IMR-90 (cell line): ENCODE results near the gene MRTFB. TPM values are rescaled to one million over a fixed set of nuclear protein-coding genes. Genes with fewer than 3 reads are reported as not detected.

Source experiments
- ATAC-seq: fragments of 200-7000 bp; cut with Tn5 transposase; 2 replicates; pipeline ENCODE4 v1.9.1; 2020; ENCODE audit warnings: low read depth, mild to moderate bottlenecking, moderate library complexity
- BruUV-seq: library from RNA; stranded (reverse); fragments of 400-500 nt; replicated peaks from 2 replicates; lab custom pipeline; 2021; lab: Mats Ljungman, UMichigan
- CTCF ChIA-PET: fragments of 300-600 bp; formaldehyde crosslinking; extraction: SDS; loops from one replicate; lab custom pipeline; 2021; ENCODE audit warnings: antibody characterized with exemption; lab: Yijun Ruan, JAX
- POLR2A ChIA-PET: fragments of 300-600 bp; sonication (Branson Sonifier 250); formaldehyde crosslinking; loops from one replicate; lab custom pipeline; 2022; ENCODE audit warnings: antibody characterized with exemption; ENCODE audit not compliant: unreplicated experiment; lab: Charles Lee
- DNase-seq: peaks from one replicate; pipeline ENCODE4 v3.0.0; 2013
- H2AFZ ChIP-seq: replicated peaks from 2 replicates; pipeline ENCODE3; 2013; ENCODE audit warnings: low read length, mild to moderate bottlenecking; ENCODE audit not compliant: poor library complexity
- H2AK5ac ChIP-seq: 2 replicates; pipeline ENCODE4 v1.6.1; 2013; ENCODE audit warnings: low read depth, low read length, inconsistent platforms
- H2AK9ac ChIP-seq: replicated peaks from 2 replicates; pipeline ENCODE3; 2013; ENCODE audit warnings: mild to moderate bottlenecking, low read depth, low read length, moderate library complexity; ENCODE audit not compliant: poor library complexity
- H2BK120ac ChIP-seq: 2 replicates; pipeline ENCODE4 v1.6.1; 2013; ENCODE audit warnings: low read depth, low read length, inconsistent platforms
- H2BK15ac ChIP-seq: 3 replicates; pipeline ENCODE4 v1.6.1; 2013; ENCODE audit warnings: low read depth, low read length, inconsistent platforms
- H2BK20ac ChIP-seq: 2 replicates; pipeline ENCODE4 v1.6.1; 2013; ENCODE audit warnings: low read depth, mild to moderate bottlenecking, inconsistent platforms, low read length, moderate library complexity
- H2BK5ac ChIP-seq: 2 replicates; pipeline ENCODE4 v1.6.1; 2013; ENCODE audit warnings: mild to moderate bottlenecking, low read depth, low read length, inconsistent platforms; ENCODE audit not compliant: poor library complexity, severe bottlenecking
- H3K14ac ChIP-seq: replicated peaks from 2 replicates; pipeline ENCODE4 v1.6.1; 2013; ENCODE audit warnings: low read depth, low read length, inconsistent platforms
- H3K18ac ChIP-seq: 2 replicates; pipeline ENCODE4 v1.6.1; 2013; ENCODE audit warnings: low read depth, low read length, control low read depth
- H3K23ac ChIP-seq: 2 replicates; pipeline ENCODE4 v1.6.1; 2013; ENCODE audit warnings: low read depth, low read length, inconsistent platforms
- H3K27ac ChIP-seq: 2 replicates; pipeline ENCODE4 v1.5.1; 2013; ENCODE audit warnings: mild to moderate bottlenecking, control low read depth, low read length; ENCODE audit not compliant: insufficient read depth
- H3K27me3 ChIP-seq: 2 replicates; pipeline ENCODE4 v1.6.1; 2013; ENCODE audit warnings: low read length; ENCODE audit not compliant: control insufficient read depth, insufficient read depth
- H3K36me3 ChIP-seq: 2 replicates; pipeline ENCODE4 v1.6.1; 2013; ENCODE audit warnings: low read length, mixed read lengths; ENCODE audit not compliant: control insufficient read depth, insufficient read depth
- H3K4ac ChIP-seq: 2 replicates; pipeline ENCODE4 v1.6.1; 2013; ENCODE audit warnings: low read depth, low read length, inconsistent platforms
- H3K4me1 ChIP-seq: 2 replicates; pipeline ENCODE4 v1.6.1; 2013; ENCODE audit warnings: low read length, mixed read lengths; ENCODE audit not compliant: control insufficient read depth, insufficient read depth
- H3K4me2 ChIP-seq: 2 replicates; pipeline ENCODE4 v1.6.1; 2013; ENCODE audit warnings: low read depth, mild to moderate bottlenecking, control low read depth, low read length, moderate library complexity
- H3K4me3 ChIP-seq: 2 replicates; pipeline ENCODE4 v1.5.1; 2013; ENCODE audit warnings: low read depth, mild to moderate bottlenecking, control low read depth, low read length, moderate library complexity; ENCODE audit not compliant: insufficient read depth
- H3K56ac ChIP-seq: 2 replicates; pipeline ENCODE4 v1.6.1; 2013; ENCODE audit warnings: low read length, inconsistent platforms; ENCODE audit not compliant: insufficient read depth; ENCODE audit errors: extremely low read depth
- H3K79me1 ChIP-seq, 2 experiments: 2 replicates each; pipeline ENCODE4 v1.6.1; 2013; ENCODE audit warnings: low read length in 2 of 2, inconsistent platforms in 1 of 2, low read depth in 1 of 2
- H3K9ac ChIP-seq: 2 replicates; pipeline ENCODE4 v1.6.1; 2013; ENCODE audit warnings: low read depth, low read length, control low read depth
- H3K9me1 ChIP-seq: 2 replicates; pipeline ENCODE4 v1.6.1; 2013; ENCODE audit warnings: low read length, inconsistent platforms; ENCODE audit not compliant: insufficient read depth
- H3K9me3 ChIP-seq: 2 replicates; pipeline ENCODE4 v1.6.1; 2013; ENCODE audit warnings: low read length; ENCODE audit not compliant: control insufficient read depth, insufficient read depth
- H4K20me1 ChIP-seq: 2 replicates; pipeline ENCODE4 v1.6.1; 2013; ENCODE audit warnings: low read length, inconsistent platforms; ENCODE audit not compliant: insufficient read depth
- H4K5ac ChIP-seq: 2 replicates; pipeline ENCODE4 v1.6.1; 2013; ENCODE audit warnings: mild to moderate bottlenecking, low read depth, low read length, control low read depth
- H4K8ac ChIP-seq, 2 experiments: 2 replicates each; pipeline ENCODE4 v1.6.1; 2013; ENCODE audit warnings: low read depth in 2 of 2, low read length in 2 of 2, control low read depth in 1 of 2, inconsistent platforms in 1 of 2
- H4K91ac ChIP-seq: 2 replicates; pipeline ENCODE4 v1.6.1; 2013; ENCODE audit warnings: low read depth, low read length, inconsistent platforms; ENCODE audit not compliant: insufficient read depth
- BHLHE40 ChIP-seq: fragments of 150-350 bp; IDR thresholded peaks from 2 replicates; pipeline ENCODE4 v1.6.1; 2016; ENCODE audit warnings: mild to moderate bottlenecking, low read depth, low read length
- MAFK ChIP-seq: IDR thresholded peaks from 2 replicates; pipeline ENCODE4 v1.6.1; 2012; ENCODE audit warnings: low read depth, low read length, improper control_type of control experiment
- MAZ ChIP-seq: IDR thresholded peaks from 2 replicates; pipeline ENCODE4 v1.6.1; 2012; ENCODE audit warnings: low read depth, mild to moderate bottlenecking, low read length, improper control_type of control experiment, moderate library complexity, borderline replicate concordance
- MXI1 ChIP-seq: IDR thresholded peaks from 2 replicates; pipeline ENCODE4 v1.6.1; 2012; ENCODE audit warnings: low read depth, mild to moderate bottlenecking, low read length, moderate library complexity, borderline replicate concordance
- NFE2L2 ChIP-seq: fragments of 150-350 bp; IDR thresholded peaks from 2 replicates; pipeline ENCODE4 v1.6.1; 2016; ENCODE audit warnings: low read depth, mild to moderate bottlenecking, low read length
- RFX5 ChIP-seq: IDR thresholded peaks from 2 replicates; pipeline ENCODE4 v1.8.0; 2012; ENCODE audit warnings: low read depth, mild to moderate bottlenecking, low read length, moderate library complexity
- WGBS, 2 experiments: methylation state at CpG; one replicate each; pipeline versions ENCODE4 v1.1.5 to v1.1.7; 2013; ENCODE audit warnings: missing lambda C conversion rate in 2 of 2; ENCODE audit not compliant: insufficient read length in 1 of 2; ENCODE audit errors: extremely low coverage in 2 of 2; 5-methylcytosine and 5-hydroxymethylcytosine counted together
- dilution Hi-C: fragments of 300-500 bp; cut with HindIII; formaldehyde crosslinking; loops from one replicate; pipeline ENCODE4 v1.14.3; 2018; ENCODE audit warnings: low sequenced_read_pairs; ENCODE audit not compliant: unreplicated experiment
- in situ Hi-C: fragments of 300-500 bp; cut with MboI; formaldehyde crosslinking; loops from 3 replicates; pipeline ENCODE4 v1.14.3; 2019; ENCODE audit warnings: low sequenced_read_pairs, inconsistent platforms, mixed read lengths
- intact Hi-C: fragments of 100-400 bp; cut with micrococcal nuclease; formaldehyde crosslinking; loops from 2 replicates; pipeline ENCODE4 v1.10.0; 2022
- polyA plus RNA-seq, 3 experiments: library from polyadenylated mRNA; depleted of rRNA; stranded (reverse); fragments of >200 nt; gene quantifications; 2 replicates each; pipeline ENCODE4 v1.2.3, GENCODE V29; 2012; ENCODE audit warnings: low replicate concordance in 1 of 3
- total RNA-seq: library from RNA; depleted of rRNA; stranded (reverse); fragments of >200 nt; gene quantifications from 2 replicates; pipeline ENCODE4 v1.2.3, GENCODE V29; 2012
- TF ChIP-seq, protein P1 (sequence below): conservative IDR thresholded peaks from 2 replicates; pipeline ENCODE4 v1.5.1; 2012; ENCODE audit warnings: mild to moderate bottlenecking, low read depth, low read length, improper control_type of control experiment

Gene MRTFB
- total and polyA plus RNA-seq, 2 of the 4 experiments (the other 2 are of a cell fraction) = 4.4 to 5.4 TPM

DNA sequence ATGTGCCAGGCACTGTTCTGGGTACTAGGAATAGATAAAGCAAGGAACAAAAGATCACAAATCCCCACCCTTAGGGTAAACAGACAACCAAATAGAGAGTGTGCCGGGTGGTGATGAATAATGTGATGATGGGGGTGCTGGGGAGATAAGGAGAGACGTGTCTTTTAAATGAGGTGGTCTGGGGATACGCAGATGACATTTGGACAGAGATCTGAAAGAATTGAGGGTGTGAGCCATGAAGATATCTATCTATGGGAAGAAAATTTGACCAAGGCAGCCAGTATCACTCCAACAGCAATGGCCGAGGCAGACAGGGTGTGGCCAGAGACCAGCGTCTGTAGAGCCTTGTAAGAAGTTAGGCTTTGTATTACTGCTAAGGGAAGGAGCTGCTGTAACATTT lies 165.3 kb downstream of the MRTFB start:
- H3K9me1 ChIP-seq = peaks cover 3% of the 10 kb centered on the region; the same call in 1 of the 2 replicates
- no peak overlapping the region for H3K4ac ChIP-seq
- H4K8ac ChIP-seq = no peak overlapping the region
- DNase-seq (no peak), ATAC-seq (no peak)
- H3K9ac ChIP-seq = no peak overlapping the region
- no peak overlapping the region for H4K91ac ChIP-seq
- H2AFZ ChIP-seq = no peak overlapping the region
- POLR2A ChIA-PET = no interaction called here
- TF ChIP-seq RFX5 (no peak), MAFK (no peak), BHLHE40 (no peak), MXI1 (no peak), NFE2L2 (no peak), MAZ (no peak)
- TF ChIP-seq, protein P1, sequence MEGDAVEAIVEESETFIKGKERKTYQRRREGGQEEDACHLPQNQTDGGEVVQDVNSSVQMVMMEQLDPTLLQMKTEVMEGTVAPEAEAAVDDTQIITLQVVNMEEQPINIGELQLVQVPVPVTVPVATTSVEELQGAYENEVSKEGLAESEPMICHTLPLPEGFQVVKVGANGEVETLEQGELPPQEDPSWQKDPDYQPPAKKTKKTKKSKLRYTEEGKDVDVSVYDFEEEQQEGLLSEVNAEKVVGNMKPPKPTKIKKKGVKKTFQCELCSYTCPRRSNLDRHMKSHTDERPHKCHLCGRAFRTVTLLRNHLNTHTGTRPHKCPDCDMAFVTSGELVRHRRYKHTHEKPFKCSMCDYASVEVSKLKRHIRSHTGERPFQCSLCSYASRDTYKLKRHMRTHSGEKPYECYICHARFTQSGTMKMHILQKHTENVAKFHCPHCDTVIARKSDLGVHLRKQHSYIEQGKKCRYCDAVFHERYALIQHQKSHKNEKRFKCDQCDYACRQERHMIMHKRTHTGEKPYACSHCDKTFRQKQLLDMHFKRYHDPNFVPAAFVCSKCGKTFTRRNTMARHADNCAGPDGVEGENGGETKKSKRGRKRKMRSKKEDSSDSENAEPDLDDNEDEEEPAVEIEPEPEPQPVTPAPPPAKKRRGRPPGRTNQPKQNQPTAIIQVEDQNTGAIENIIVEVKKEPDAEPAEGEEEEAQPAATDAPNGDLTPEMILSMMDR = no peak
- no peak overlapping the region for H3K4me2 ChIP-seq
- peaks cover 8% of the 10 kb centered on the region for H3K4me1 ChIP-seq
- H4K5ac ChIP-seq = no peak overlapping the region
- H3K27ac ChIP-seq = no peak overlapping the region
- dilution Hi-C loops = no loop called here
- H4K20me1 ChIP-seq = no peaks in the 10 kb centered on the region
- in situ Hi-C loops = no loop called here
- H2BK5ac ChIP-seq = no peak overlapping the region
- no peak overlapping the region for H2AK9ac ChIP-seq
- H3K56ac ChIP-seq = no peak overlapping the region
- no peak overlapping the region for H2BK20ac ChIP-seq
- H3K14ac ChIP-seq = no peak overlapping the region
- peaks cover 10% of the 10 kb centered on the region for H3K36me3 ChIP-seq
- no peaks in the 10 kb centered on the region for H3K27me3 ChIP-seq
- no peaks in the 10 kb centered on the region for H3K9me3 ChIP-seq
- no peak overlapping the region for H2AK5ac ChIP-seq
- H2BK120ac ChIP-seq = no peak overlapping the region
- CTCF ChIA-PET = no interaction called here
- intact Hi-C loops = loop anchor here (5.0 kb wide), 1 partner anchor 314 kb away; the partner anchor contains the start of gene ERCC4
- no peak overlapping the region for H3K18ac ChIP-seq
- no peak overlapping the region for H3K4me3 ChIP-seq
- H2BK15ac ChIP-seq = no peak overlapping the region
- no peaks in the 10 kb centered on the region for H3K79me1 ChIP-seq
- no TSS peak for BruUV-seq
- no peak overlapping the region for H3K23ac ChIP-seq
- 80% methylated on average over 3 of the region's 5 CpGs; no CpG with 5 or more reads in 1 of the 2 experiments for WGBS, 2 experiments
